GM21529 (cell line): ENCODE measurements around the gene OR10A4.
"Not testable (repeated sequence)": the region's sequence is repeated elsewhere in the genome, so short reads cannot be mapped to it uniquely, and the experiment has no call there.

ENCODE experiments used
- ATAC-seq: cut with Tn5 transposase; IDR thresholded peaks from one replicate; pipeline ENCODE4 v1.9.1; 2021; ENCODE audit not compliant: unreplicated experiment

OR10A4 gene, protein sequence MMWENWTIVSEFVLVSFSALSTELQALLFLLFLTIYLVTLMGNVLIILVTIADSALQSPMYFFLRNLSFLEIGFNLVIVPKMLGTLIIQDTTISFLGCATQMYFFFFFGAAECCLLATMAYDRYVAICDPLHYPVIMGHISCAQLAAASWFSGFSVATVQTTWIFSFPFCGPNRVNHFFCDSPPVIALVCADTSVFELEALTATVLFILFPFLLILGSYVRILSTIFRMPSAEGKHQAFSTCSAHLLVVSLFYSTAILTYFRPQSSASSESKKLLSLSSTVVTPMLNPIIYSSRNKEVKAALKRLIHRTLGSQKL

GRCh38 chr11:6876325-6876724, at the start of gene OR10A4:
OR10A4 (plus strand) TSS chr11:6876625; CDS start chr11:6876648, 23 bp downstream.
- no peak for ATAC-seq

DNA sequence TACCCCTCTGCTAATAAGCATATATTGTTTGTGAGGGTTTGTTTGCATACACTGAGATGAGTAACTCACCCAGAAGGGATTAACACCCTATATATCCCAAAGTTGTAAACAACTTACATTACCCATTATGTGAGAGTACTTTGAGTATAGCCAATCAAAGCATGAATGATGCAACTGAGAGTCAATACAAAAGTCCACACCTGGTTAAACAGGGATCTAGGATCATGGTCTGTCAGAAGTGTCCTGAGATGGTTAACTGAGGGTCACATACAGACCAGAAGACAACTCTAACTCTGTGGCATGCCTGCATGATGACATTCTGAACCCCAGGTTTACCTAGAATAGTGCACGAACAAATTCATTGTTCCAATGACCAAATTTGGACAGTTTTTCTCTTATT, 48.3 kb upstream of the OR10A4 start:
- ATAC-seq: no peak

- ATAC-seq: no peak
These were observed 43.1 kb upstream of the OR10A4 start for GRCh38 chr11:6833356-6833755.

DNA sequence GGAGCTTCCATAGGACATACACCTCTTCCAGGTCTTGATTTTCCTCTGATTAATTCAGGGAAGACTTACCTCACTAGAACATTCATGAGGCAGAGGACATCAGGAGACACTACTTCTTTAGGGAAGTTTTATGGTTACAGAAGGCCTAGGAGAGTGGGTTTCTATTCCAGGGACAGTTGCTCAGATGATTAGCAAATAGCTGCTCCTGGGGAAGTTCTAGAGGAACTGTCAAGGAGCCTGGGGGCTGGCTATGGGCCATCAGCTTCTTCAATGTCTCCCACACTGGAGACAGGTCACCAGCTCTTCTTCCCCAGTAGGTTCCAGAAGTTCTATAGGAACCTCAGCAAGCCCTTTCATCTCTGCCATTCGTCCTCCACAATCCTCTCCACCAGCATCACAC, 42.4 kb upstream of the OR10A4 start:
- ATAC-seq: no peak

DNA sequence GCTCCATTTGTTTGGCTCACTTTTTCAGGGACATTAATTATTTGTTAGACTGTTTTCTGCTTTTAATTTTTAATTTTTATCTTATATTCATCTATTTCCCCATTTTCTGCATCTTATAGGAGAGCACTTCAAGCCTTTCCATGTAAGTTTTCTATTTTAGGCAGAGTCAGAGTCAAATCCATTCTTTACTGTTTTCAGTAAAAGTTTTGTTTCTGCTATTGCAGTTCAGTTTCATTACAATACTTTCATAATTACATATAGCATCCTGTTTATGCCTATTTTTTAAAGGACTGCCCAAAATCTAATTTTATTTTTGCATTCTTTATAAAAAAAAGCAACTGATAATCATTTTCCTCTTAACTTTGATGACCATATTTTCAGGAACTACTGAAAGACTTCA, 34.7 kb upstream of the OR10A4 start:
- peak; percentile 71 for ATAC-seq

DNA sequence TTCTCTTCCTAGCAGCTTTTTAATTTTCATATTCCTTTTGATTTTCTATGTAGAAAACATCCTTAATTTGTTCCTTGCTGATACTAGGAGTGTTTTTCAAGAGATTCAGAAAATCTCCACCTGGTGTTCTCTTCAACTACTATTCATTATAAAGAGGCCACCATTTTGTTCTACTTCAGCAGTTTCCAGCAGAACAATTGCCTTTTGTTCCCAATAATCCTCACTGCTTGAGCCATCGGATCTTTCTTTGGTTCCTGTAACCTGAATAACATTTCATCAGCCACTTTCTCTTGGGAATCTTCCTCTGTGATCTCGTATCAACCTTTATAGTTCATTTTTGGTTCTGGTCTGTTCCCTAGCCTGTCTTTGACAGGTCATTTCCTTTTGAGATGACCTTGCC, 32.8 kb upstream of the OR10A4 start:
- ATAC-seq: no peak

DNA sequence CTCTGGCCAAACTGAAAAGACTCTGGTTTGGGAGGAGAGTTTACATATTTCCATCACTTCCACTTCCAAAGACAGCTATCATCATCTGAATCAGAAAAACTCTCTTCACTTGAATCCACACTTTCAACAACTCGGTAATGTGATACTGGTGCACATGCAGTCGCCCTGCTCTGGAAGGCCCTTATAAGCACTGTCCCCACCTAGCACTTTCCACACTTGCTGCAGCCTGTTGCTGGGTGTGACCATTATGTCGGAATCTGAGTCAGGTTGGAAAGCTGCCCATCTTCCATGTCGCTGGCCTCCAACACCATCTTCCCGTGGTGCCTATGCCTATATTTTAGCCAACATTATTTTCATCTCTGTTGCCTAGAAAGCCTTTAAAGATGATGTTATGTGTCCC, 32.1 kb upstream of the OR10A4 start:
- no peak for ATAC-seq

DNA sequence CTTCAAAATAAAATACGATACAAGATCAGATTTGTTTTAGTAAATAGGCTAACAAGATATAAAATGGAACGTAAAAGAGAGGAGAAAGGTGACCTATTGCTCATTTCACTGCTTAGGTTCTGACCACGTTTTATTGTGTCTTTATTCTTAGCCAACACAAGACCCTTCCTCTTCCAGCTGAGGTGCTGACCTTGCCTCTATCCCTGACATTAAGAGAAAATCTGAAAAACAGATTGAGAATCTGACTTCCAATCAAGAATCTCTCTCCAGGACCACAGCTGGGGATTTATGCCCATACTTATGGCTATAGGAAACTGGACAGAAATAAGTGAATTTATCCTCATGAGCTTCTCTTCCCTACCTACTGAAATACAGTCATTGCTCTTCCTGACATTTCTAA, 31.0 kb upstream of the OR10A4 start, which contains the start of gene OR10A5:
Gene OR10A5 (plus strand): TSS at position 301 of the 400 bp plus-strand sequence. CDS start 0 bp downstream, at position 301.
- ATAC-seq: no peak

DNA sequence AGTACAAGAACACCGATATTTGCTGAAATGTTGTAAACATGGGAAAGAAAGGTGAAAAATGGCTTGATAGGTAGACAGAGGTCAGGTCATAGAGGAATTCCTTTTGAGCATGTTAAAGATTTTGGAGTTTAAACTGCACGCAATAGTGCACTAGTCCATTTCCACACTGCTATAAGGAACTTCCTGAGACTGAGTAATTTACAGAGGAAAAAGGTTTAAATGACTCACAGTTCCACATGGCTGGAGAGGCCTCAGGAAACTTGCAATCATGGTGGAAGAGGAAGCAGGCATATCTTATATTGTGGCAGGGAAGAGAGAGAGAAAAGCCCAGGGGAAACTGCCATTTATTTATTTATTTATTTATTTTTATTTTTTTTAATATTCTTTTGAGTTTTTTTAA, 25.9 kb upstream of the OR10A4 start:
- no peak for ATAC-seq

GRCh38 chr11:6854801-6855200, 21.6 kb upstream of the OR10A4 start:
- not testable (repeated sequence) for ATAC-seq

DNA sequence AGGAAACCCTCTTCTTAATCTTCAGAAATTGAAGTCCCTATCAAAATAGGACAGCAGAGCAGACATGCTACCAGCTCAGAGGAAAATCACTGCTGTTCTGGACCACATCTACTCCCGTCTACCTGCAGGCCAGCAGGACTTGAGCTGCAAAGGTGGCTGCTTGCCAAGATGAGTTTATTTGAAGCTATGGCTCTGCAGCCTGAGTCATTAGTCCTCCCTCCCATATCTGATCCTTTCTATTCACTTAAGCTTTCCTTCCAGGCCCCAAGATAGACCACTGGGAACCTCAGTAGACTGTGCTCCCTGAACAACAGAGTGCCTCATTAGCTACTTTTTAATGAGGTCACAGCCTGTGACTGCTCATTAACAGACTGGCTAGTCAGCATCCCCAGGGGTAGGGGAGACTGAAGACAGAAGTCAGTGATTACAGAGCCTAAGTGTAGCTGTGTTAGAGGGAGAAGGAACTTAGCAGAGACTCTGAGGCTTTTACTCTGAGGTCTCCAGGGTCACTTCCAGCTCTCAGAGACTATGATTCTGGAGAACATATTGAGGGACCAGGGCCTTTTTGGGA, 20.4 kb upstream of the OR10A4 start:
- no peak for ATAC-seq

GRCh38 chr11:6856871-6857270, 19.6 kb upstream of the OR10A4 start:
- peak; percentile 84 for ATAC-seq

GRCh38 chr11:6862961-6863360, 13.5 kb upstream of the OR10A4 start, which contains the start of gene OR10A2:
OR10A2 (plus strand) TSS chr11:6863057; CDS start chr11:6869755, 6,698 bp downstream.
- no peak for ATAC-seq

DNA sequence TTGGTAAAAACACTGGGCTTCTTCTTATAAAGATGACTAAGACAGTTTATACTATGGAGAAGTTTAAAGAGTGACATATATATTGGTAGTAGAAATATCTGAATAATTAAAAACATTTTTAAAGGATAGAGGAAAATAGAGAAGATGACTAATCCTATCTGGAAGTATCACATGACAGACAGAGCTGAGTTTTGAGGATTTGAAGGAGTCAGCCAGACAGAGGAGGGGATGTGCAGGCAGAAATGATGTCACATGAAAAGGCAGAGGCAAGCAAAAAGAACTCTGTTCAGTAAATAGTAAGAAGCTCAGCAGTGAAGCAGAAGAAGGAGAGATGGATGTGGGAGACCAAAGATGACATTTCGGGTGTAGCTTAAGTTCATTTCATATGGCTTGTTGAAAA, 12.0 kb upstream of the OR10A4 start:
- ATAC-seq: no peak

- ATAC-seq: no peak
These were observed 5.1 kb upstream of the OR10A4 start for GRCh38 chr11:6871278-6871677.

- ATAC-seq: no peak
These were observed 664 bp upstream of the OR10A4 start for GRCh38 chr11:6875761-6876160.

DNA sequence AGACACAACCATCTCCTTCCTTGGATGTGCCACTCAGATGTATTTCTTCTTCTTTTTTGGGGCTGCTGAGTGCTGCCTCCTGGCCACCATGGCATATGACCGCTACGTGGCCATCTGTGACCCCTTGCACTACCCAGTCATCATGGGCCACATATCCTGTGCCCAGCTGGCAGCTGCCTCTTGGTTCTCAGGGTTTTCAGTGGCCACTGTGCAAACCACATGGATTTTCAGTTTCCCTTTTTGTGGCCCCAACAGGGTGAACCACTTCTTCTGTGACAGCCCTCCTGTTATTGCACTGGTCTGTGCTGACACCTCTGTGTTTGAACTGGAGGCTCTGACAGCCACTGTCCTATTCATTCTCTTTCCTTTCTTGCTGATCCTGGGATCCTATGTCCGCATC, 489 bp downstream of the OR10A4 start:
- ATAC-seq: no peak

- no peak for ATAC-seq
These were observed 6.3 kb downstream of the OR10A4 start for GRCh38 chr11:6882751-6883150.

GRCh38 chr11:6887711-6888110, 11.3 kb downstream of the OR10A4 start:
- ATAC-seq: not testable (repeated sequence)

DNA sequence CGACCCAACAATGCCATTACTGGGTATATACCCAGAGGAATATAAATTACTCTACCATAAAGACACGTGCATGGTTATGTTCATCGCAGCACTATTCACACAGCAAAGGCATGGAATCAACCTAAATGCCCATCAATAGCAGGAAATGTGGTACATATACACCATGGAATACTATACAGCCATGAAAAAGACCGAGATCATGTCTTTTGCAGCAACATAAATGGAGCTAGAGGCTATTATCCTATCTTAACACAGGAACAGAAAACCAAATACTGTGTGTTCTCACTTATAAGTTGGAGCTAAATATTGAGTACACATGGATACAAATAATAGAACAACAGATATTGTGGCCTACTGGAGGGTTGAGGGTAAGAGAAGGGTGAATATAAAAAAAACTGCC, 12.4 kb downstream of the OR10A4 start:
- no peak for ATAC-seq

- ATAC-seq: peak; percentile 55
These were observed 13.4 kb downstream of the OR10A4 start for GRCh38 chr11:6889835-6890234.

DNA sequence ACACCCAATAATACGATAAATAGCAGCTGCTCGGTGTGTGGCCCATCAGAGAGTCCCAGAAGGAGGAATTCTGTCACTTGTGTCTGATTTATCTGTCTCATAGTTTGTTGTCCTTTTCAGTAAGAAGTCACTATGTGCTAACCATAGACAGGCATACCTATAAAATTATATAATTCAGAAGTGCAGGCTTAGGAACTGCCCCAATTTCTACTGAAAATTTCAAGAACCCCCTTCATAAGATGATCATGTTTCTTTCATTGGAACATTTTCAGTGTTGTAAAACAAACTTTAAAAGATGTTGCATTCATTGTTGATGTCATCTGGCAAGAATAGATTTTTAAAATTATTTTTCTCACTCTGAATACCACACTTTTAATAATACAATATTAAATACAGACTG, 16.0 kb downstream of the OR10A4 start, which contains the start of gene OR2D2:
Gene OR2D2 (minus strand): TSS at position 101 of the 400 bp plus-strand sequence. CDS start 0 bp downstream, at position 101.
- ATAC-seq: no peak
